ENCODE results near the gene MTMR3.
"Not testable (repeated sequence)": the region's sequence is repeated elsewhere in the genome, so short reads cannot be mapped to it uniquely, and the experiment has no call there.

Gene MTMR3

GRCh38 chr22:30056015-30056414 lies 173.0 kb downstream of the MTMR3 start:
- no peak for DNase-seq

GRCh38 chr22:30057375-30057774 lies 174.4 kb downstream of the MTMR3 start:
- in situ Hi-C loops (cut with HindIII; ENCODE audit: low pct_ligation_motif_present, low pct_unique_long_range_greater_than_20kb, low sequenced_read_pairs) = no loop called here
- no peak for DNase-seq

More at GRCh38 chr22:30056015-30056414, 173.0 kb downstream of the MTMR3 start:
- in situ Hi-C loops (cut with HindIII; ENCODE audit: low pct_ligation_motif_present, low pct_unique_long_range_greater_than_20kb, low sequenced_read_pairs) = no loop called here

- in situ Hi-C loops (cut with HindIII; ENCODE audit: low pct_ligation_motif_present, low pct_unique_long_range_greater_than_20kb, low sequenced_read_pairs); DNase-seq: not testable (repeated sequence)
These were observed 176.5 kb downstream of the MTMR3 start for GRCh38 chr22:30059346-30060020.

- in situ Hi-C loops (cut with HindIII; ENCODE audit: low pct_ligation_motif_present, low pct_unique_long_range_greater_than_20kb, low sequenced_read_pairs); DNase-seq: not testable (repeated sequence)
These were observed 178.1 kb downstream of the MTMR3 start for GRCh38 chr22:30061094-30061493.

- in situ Hi-C loops (cut with HindIII; ENCODE audit: low pct_ligation_motif_present, low pct_unique_long_range_greater_than_20kb, low sequenced_read_pairs) = no loop called here
- no peak for DNase-seq
These were observed 179.3 kb downstream of the MTMR3 start for GRCh38 chr22:30062259-30062658.

- in situ Hi-C loops (cut with HindIII; ENCODE audit: low pct_ligation_motif_present, low pct_unique_long_range_greater_than_20kb, low sequenced_read_pairs) = no loop called here
- no peak for DNase-seq
These were observed 180.0 kb downstream of the MTMR3 start for GRCh38 chr22:30062950-30063349.

- in situ Hi-C loops (cut with HindIII; ENCODE audit: low pct_ligation_motif_present, low pct_unique_long_range_greater_than_20kb, low sequenced_read_pairs) = no loop called here
- no peak for DNase-seq
These were observed 181.2 kb downstream of the MTMR3 start for GRCh38 chr22:30064172-30064571.

- in situ Hi-C loops (cut with HindIII; ENCODE audit: low pct_ligation_motif_present, low pct_unique_long_range_greater_than_20kb, low sequenced_read_pairs) = no loop called here
- DNase-seq = no peak
These were observed 190.8 kb downstream of the MTMR3 start for GRCh38 chr22:30073743-30074142.

GRCh38 chr22:30074147-30074546 lies 191.2 kb downstream of the MTMR3 start:
- DNase-seq = no peak
- in situ Hi-C loops (cut with HindIII; ENCODE audit: low pct_ligation_motif_present, low pct_unique_long_range_greater_than_20kb, low sequenced_read_pairs) = no loop called here

- in situ Hi-C loops (cut with HindIII; ENCODE audit: low pct_ligation_motif_present, low pct_unique_long_range_greater_than_20kb, low sequenced_read_pairs) = no loop called here
- DNase-seq = no peak
These were observed 192.0 kb downstream of the MTMR3 start for GRCh38 chr22:30074994-30075393.

GRCh38 chr22:30077279-30077880 lies 194.4 kb downstream of the MTMR3 start:
- DNase-seq = no peak
- in situ Hi-C loops (cut with HindIII; ENCODE audit: low pct_ligation_motif_present, low pct_unique_long_range_greater_than_20kb, low sequenced_read_pairs) = no loop called here

- in situ Hi-C loops (cut with HindIII; ENCODE audit: low pct_ligation_motif_present, low pct_unique_long_range_greater_than_20kb, low sequenced_read_pairs) = no loop called here
- DNase-seq = no peak
These were observed 195.6 kb downstream of the MTMR3 start for GRCh38 chr22:30078320-30079311.

GRCh38 chr22:30079952-30080533 lies 197.1 kb downstream of the MTMR3 start, which contains the start of gene HORMAD2:
TSS of gene HORMAD2 (plus strand) at chr22:30080464. CDS start at chr22:30093953, 13,489 bp downstream.
- DNase-seq = no peak
- in situ Hi-C loops (cut with HindIII; ENCODE audit: low pct_ligation_motif_present, low pct_unique_long_range_greater_than_20kb, low sequenced_read_pairs) = no loop called here

Measured in ACHN (cell line).